GM18502 (cell line): ENCODE measurements around the gene SYT1.

Experiments used
- ATAC-seq: cut with Tn5 transposase; IDR thresholded peaks from one replicate; pipeline ENCODE4 v1.9.1; 2021; ENCODE audit warnings: mild to moderate bottlenecking; ENCODE audit not compliant: unreplicated experiment, poor library complexity

The SYT1 gene

DNA sequence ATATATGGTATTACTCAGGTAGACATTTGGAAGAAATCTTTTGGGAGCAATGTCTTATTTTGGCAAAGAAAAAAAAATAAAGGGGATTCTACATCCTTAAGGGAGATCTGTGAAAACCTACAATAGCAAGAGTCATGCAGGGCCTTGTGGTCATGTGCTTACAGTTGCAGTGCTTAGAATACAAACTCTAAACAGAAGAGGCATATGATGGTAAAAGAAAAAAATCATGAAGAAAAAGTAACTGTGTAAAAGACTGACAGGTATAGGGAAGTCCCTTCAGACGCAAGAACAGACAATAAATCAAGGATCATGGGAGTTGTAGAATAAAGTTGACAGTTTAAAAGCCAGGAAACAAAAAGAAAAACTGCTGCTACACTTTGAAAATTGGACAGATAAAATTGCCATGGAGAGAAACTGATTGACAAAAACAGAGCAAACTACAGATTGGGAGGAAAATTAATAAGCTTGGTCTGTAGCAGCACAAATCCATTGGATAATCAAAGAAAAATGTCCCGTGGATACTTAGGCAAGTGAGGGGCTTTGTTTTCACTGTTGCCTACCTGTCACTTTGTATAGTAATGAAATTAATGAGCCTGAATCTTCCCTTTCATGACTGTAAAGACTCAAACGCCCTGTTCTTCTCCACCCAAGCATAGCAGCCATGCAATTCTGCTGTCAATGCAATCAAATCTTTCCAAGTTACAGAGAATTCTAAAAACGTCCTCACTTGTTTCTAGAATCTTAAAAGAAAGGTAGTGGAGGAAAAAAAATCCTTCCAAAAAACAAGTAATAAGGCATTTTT is 402.0 kb downstream of the SYT1 start:
- ATAC-seq, result no peak

DNA sequence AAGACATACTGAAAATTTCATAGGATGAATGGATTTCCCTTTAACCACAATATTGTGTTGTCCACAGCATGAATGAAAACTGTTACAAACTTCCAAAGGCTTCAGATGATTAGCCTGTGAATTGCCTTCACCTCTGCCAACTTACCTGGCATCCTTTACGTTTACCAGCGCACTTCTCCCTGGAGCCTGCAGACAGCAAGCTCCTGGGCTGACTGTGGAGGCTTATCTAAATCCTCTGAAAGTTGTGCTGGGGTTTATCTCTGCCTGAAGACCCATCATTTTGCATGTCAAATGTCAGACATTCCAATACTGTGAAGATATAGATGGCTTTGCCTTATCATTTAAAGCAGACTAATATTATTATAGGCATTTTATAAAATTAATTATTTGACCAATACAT is 403.0 kb downstream of the SYT1 start:
- no peak for ATAC-seq

DNA sequence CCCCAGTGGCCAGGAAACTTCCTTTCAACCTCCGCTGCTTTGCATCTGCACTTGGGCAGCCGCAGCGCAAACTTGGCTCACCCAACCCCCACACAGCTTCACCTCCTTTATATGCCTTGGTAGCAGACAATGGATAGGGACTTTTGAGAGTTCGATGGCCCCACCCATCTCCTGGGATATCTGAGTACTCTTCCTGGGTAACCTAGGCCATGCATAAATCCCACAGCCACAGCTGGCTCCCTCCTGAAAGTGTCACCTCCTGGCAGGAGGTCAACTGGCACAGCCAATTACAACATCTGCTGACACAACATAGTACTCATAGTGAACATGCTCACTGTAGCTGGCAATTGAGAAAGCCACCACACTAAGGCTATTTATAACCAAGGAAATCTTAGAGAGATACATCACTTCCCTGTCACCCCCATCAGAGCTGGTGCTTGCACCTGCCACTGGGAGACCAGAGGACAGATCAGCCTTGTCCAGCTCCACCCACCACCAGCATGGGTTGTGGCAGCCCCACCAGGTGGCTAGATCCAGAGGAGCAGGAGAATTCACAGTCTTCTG is 410.0 kb downstream of the SYT1 start:
- no peak for ATAC-seq

DNA sequence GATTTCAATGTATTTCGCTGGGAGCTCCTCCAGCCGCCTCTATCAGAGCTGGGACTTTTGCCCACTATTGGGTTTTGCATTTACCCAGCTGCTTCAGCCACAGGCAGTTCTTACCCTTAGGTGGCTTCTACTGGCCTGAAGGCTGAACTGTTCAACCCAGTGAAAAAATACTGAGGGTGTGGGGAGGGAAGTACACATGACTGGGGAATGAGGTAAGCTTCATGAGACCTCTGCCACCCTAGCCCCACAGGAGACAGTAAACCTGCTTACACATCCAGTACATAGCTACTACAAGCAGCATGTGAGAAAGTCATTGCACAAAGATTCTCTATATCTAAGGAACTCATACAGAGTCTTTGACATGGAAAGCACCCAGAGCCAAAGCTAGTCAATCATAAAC is 411.1 kb downstream of the SYT1 start:
- ATAC-seq, result no peak

DNA sequence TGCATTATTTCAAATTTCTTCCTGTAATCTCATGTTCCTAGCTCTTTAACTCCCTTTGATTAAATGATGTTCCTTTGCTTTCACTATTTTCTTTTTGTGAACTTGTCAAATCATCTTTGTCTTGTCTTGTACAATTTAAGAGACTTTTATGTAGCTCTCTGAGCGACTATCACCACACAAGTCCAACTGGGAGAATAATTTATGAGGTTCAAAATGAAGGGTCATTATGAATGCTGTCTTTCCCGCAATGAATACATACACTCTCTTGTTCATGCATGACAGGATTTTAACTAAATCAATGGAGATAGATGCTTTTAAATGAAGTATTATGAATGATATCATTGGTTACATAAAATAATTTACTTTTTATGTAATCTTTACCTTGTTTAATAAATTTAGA is 418.8 kb downstream of the SYT1 start:
- ATAC-seq, result no peak

DNA sequence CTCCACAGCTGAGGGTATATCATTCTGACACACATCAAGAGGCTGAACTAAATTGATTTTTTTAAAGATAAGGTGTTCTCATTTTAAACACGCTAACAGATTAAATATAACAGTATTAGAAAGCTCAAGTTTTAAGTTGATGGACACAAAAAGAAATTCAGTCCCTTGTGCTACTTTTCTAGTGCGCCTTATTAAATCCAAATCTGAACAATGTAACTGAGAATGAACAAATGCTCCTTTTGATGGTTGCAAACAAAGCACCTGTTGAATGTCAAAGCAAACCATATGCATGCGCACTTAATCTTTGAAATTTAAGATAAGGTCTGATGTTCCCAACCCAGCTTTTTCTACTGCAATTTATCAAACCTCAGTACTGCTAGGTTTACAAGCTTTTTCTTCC is 424.3 kb downstream of the SYT1 start:
- no peak for ATAC-seq

DNA sequence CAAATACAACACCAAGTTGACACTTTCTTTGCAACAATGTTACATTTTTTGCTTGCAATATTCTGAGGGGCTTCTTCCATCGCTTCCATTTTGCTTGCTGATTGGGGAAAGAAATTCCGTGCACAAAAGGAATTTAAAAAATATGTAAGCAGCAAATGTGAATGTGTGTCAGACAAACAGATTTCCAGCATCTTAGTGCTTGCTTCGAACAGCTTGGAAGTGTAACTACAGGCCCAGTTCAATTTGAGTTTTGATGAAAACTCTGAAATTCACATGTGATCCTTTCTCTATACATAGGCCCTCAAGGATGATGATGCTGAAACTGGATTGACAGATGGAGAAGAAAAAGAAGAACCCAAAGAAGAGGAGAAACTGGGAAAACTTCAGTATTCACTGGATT is 427.1 kb downstream of the SYT1 start:
- ATAC-seq, result no peak

DNA sequence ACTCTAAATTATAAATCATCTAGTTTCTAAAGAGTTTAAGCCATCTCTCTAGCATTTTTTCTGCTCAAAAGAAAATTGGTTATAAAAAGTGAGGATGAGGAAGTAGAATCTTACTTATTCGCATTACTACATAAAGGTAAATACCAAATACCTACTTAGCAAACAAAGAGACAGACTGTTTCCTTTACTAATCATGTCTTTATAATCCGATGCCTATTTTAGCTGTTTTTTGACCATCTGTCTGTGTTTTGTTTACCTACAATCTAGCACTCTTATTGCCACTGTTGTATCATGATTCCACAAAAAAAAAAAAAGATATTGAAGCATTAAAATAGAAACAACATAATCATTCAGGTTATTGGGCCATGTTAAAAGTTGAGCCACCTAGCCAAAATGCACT is 430.0 kb downstream of the SYT1 start:
- ATAC-seq, result no peak

DNA sequence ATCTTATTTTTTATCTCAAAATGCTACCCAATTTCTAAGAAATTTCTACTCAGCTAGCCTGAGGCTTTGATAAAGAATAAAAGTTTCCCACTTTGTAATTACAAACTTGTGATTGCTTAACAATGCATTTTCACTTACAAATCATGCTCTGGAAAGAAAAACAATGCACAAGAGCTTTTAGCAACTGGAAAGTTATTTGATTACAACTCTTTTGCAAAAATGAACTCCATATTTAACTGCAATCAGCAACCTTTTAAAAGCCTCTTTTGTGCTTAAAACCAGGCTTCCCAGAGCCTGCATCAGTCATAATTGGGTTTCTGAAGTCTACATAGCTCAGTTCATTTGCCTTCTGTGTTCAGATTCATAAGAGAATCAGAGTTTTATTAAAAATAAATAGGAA is 431.0 kb downstream of the SYT1 start:
- no peak for ATAC-seq

DNA sequence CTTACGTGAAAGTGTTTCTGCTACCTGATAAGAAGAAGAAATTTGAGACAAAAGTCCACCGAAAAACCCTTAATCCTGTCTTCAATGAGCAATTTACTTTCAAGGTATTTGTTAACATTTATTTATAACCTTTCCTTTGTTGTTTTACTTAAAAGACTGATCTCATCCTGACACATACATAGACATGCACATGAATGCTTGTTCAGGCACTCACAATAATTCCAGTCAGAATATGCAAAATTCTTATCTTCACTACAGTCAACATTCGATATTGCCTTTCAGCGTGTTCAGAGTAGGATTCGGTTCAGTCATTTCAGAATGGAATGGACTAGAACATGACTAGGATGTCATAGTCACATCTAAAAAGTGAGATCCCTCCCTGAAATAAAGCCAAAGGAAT is 431.6 kb downstream of the SYT1 start:
- no peak for ATAC-seq

DNA sequence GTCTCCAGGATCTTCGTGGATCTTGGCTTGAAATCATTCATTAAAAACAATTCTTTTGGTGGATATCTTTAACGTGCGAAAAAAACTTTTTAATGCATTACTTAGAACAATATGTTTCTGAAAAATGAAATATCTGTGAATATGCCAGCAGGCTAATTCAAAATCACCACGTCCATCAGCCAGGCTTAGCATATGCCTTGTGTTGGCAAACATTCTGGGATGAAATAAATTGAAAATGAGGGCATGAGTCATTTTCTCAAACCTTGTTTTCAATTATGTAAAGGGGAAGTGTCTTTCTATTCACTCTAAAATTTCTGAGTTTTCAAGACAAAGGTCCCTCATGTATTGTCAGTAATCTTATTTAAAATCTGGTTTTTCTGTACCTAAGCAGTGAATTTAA is 432.3 kb downstream of the SYT1 start:
- ATAC-seq, result no peak

DNA sequence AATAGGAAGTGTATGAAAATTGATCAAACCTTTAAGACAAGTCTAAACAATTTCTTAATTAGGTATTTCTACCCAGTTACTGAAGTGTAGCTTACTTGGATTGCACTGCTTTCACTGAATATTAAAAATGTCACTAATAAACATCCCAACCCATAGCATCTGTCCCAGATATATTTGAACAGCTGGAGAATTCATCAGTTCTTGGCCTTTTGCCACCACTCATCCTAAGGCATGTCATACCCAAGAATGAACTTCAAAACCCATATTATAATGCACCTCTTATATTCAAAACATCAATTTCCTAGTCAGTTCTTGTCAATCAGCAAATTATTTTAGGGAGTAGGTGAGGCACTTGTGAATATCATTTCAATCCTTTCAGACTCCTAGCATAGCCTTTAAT is 433.9 kb downstream of the SYT1 start:
- no peak for ATAC-seq

DNA sequence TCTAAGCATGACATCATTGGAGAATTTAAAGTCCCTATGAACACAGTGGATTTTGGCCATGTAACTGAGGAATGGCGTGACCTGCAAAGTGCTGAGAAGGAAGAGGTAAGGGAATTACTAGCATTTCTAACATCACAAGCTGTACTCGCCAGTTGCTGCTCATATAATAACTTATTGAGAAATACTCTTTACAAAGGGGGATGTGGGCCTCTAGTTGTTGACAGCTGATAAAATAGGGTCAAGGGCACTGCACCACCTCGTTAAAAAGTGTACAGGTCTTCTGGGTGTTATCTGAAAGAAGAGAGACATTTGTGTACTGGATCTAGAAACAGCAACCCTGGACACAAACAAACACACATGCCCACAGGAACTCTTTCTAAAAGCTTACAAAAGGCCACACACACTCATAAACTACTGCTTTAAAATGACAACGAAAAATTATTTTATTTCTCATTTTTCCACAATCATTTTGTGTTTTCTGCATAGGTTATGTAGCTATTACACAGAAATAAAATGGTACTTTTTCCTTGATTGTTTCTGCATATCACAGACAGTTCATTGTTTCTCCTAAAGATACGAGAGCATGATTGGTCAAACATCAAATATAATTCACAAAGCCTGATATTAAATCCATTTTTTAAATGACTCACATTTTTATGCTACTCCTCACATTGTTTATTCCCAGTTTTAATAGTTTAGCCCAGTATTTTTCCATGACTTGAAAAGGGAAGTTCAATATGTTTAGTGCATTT is 435.0 kb downstream of the SYT1 start:
- ATAC-seq, result no peak

DNA sequence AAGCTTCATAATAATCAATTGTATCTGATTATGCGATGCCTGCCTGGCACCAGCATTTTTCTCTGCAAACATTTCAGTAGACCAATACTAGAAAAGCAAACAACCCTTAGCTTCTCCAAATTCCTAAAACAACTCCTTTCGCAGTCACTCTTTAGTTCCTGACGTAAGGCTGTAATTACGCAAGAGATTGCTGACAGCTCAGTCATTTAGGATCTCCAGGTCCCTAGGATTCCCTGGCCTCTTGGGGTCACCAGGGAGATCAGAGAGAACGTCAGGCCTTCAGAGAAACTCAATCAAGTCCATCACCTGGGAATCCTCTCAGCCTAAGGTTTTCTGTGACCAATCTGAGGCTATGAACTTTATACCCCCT is 435.6 kb downstream of the SYT1 start:
- no peak for ATAC-seq

DNA sequence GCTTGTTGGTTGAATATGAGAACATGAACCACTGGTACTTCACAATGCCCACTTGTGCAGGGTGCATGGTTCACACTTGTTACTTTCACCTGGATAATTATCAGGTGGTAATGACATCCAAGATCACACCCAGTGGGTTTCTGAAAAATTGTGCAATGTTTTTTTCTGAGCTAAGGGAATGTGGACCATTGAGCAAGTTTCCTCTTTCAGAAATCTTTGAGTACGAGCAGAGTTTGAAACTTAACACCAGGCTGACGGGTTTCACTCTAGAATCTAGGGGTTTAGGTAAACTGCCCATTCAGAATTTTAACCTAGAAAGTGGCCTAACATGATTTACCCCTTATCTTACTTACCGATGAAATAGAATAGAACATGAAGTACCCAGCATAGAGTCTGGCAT is 436.6 kb downstream of the SYT1 start:
- no peak for ATAC-seq

DNA sequence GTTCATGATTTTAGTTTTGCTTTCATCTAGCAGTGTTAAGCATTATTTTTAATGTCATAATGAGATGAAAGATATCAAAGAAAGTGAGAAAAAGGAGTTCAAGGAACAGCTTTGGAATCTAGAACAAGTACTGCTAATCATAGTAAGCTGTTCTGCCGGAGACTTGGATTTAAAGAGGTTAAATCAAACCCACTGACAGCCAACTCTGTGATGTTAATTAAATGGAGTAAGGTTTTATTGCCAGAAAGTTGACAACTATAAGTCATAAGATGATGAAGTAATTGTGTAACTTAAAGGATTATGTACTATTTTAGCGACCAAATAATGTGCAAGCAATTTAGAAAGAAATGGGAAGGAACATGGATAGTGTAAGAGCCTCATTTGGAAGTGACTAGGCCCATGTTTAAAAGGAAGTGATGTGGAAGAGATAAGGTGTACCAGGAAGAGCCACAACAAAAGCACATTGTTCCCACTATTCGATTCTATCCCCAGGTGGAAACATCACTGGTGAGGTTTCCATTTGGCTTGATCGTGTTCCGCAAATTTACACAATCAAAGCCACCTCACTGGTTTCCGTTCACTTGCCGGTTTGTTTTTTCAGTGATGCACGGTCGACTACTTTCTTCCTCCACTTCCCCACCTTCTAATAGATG is 437.7 kb downstream of the SYT1 start:
- ATAC-seq, result no peak

DNA sequence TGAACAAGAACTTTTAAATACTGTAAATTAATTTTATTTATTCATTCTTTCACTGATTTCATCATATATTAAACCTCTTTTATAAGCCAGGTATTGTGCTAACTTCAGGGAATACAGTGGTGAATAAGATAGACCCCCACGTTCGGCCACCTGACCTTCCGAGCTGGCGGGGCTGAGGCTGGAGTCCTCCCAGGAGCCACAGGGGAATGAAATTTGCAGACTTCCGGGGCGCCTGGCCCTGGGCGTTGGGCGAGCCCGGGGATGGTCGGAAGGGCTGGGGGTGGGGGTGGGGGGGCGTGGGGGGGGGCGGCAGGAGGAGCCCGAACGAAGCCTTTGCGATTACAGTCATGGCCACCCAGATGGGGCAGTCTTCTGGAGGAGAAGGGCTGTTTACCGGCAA is 442.8 kb downstream of the SYT1 start:
- no peak for ATAC-seq

DNA sequence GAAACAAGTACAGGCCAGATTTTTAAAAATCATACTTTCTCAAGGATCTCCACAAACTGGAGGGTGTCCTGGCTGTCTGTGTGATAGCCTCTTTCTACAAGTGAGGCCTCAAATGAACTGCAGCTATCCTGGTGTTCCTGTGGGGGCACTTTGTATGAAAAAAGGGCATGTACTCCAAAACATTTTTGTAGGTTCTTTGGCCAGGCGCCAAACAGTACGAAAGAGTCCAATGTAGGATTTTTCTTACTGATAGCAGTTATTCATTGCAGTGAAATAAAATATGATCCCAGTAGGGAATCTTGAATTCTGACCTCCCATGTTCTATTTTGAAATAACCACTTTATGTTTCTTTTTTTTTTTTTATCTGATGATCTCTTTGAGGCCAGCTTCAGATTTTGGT is 444.5 kb downstream of the SYT1 start:
- ATAC-seq, result no peak

DNA sequence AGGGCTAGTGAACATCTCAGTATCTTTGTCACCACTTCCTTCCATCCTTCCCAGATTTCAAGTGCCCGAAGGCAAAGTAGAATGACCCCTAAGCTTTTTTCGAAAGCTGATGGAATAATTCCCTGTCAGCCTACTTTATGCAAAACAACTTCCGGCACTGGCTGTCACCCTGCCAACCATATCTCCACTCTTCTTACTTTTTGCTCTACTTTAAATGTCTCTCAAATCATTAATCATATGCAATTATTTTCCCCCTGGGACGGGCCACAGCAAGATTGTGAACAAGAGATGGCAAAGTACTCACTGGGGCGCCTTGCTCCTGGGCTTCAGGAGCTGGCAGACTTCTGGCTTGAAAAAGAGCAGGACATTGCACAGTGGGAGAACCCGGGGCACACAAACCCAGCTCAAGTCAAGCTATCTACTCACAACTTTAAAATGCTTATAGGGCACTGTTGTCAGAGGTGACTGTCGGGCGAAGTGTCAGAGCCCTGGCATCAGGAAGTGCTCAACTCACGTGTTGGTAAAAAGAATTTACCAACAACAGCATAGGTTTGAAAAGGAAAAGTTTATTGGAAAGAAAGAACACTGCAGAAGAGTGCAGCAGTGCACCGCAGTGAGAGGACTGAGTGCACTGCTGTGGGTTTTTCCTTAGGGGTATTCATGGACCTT is 452.7 kb downstream of the SYT1 start:
- ATAC-seq, result no peak

DNA sequence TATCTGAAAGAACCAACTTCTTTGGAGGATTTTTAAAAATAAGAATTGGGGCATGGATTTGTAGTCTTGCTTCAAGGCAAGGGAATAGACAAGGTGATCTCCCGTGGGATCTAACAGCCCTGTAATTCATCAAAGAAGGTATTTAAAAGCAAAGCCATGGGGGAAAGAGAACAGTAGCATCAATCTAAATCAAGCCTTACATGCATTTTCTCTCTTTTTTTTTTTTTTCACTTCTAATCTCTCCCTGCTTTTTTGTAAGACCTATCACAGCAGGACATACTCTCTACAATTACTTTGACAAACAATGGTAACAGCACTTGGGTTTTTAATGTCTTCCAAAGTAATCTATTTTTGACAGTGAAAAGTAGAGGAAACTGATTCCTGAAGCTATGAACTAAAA is 458.3 kb downstream of the SYT1 start:
- no peak for ATAC-seq

DNA sequence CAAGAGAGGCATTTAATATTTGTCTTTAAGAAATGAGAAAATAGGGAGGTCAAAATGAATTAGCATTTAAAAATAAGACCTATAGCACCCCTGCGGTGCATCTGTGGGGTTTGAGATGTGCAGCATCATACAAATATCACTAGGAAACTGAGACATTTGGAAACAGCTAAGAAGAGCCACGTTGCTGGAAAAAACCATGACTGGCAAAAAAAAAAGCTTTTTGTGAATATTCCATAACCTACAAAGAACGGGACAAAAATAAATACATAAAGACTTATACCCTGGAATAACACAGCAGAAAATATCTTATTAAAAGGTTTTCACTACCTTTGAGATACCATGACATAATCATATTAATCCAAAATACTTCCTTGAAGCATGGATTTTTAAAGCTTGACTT is 460.0 kb downstream of the SYT1 start:
- no peak for ATAC-seq
